NB4 (cell line): ENCODE measurements around the gene BRSK2.

Source experiments
- CTCF ChIP-seq: IDR thresholded peaks from one replicate; pipeline ENCODE4 v1.5.1; 2012; ENCODE audit warnings: low read depth, low read length
- MAX ChIP-seq: IDR thresholded peaks from 2 replicates; pipeline ENCODE4 v1.6.1; 2011; ENCODE audit warnings: low read depth, low read length
- MYC ChIP-seq: IDR thresholded peaks from 2 replicates; pipeline ENCODE4 v1.6.1; 2011; ENCODE audit warnings: low read depth, low read length

GRCh38 chr11:1504581-1505290, 115.0 kb downstream of the BRSK2 start:
- TF ChIP-seq CTCF (no peak), MAX (no peak), MYC (no peak)
